HUES6 (cell line): ENCODE measurements around the gene RPL18.

Source experiments
- H3K27ac ChIP-seq: 2 replicates; pipeline ENCODE4 v1.7.0; 2013; ENCODE audit warnings: low read depth, mild to moderate bottlenecking, low read length, inconsistent platforms
- H3K27me3 ChIP-seq: 2 replicates; pipeline ENCODE4 v1.6.1; 2013; ENCODE audit warnings: low read length; ENCODE audit not compliant: control insufficient read depth, insufficient read depth
- H3K36me3 ChIP-seq: 2 replicates; pipeline ENCODE4 v1.6.1; 2013; ENCODE audit warnings: low read length; ENCODE audit not compliant: control insufficient read depth, insufficient read depth
- H3K4me1 ChIP-seq: 2 replicates; pipeline ENCODE4 v1.6.1; 2013; ENCODE audit warnings: low read length; ENCODE audit not compliant: control insufficient read depth, insufficient read depth
- H3K4me3 ChIP-seq: 2 replicates; pipeline ENCODE4 v1.5.1; 2013; ENCODE audit warnings: low read depth, low read length
- H3K9ac ChIP-seq: one replicate; pipeline ENCODE4 v1.6.1; 2013; ENCODE audit warnings: mild to moderate bottlenecking, low read length
- H3K9me3 ChIP-seq: 2 replicates; pipeline ENCODE4 v1.6.1; 2013; ENCODE audit warnings: low read depth, low read length; ENCODE audit not compliant: control insufficient read depth, insufficient read depth

The RPL18 gene

DNA sequence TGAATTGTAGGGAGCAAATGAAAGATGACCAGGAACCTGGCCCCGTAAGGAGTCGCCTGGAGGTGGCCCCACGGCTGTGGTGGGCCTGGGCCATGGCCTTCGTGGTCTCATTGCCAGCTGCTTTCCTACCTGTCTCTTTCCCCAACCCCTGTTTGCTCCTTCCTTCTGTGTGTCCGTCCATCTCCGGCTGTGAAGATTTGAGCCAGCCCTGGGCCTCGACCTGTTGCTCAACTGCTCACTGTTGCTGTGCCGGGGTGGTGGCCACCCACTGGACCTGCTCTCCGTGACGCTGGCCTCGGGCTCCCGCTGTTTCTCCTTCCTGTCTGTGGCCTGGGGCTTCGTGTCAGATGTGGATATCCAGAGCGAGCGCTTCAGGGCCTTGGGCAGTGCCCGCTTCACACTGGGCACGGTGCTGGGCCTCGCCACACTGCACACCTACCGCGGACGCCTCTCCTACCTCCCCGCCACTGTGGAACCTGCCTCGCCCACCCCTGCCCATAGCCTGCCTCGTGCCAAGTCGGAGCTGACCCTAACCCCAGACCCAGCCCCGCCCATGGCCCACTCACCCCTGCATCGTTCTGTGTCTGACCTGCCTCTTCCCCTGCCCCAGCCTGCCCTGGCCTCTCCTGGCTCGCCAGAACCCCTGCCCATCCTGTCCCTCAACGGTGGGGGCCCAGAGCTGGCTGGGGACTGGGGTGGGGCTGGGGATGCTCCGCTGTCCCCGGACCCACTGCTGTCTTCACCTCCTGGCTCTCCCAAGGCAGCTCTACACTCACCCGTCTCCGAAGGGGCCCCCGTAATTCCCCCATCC lies 9.7 kb upstream of the RPL18 start:
- Histone ChIP-seq H3K9me3 (no peaks in the 10 kb centered on the region), H3K9ac (no peak overlapping the region), H3K27me3 (no peaks in the 10 kb centered on the region), H3K4me3 (no peak overlapping the region), H3K27ac (no peak overlapping the region), H3K36me3 (no peaks in the 10 kb centered on the region), H3K4me1 (peaks cover 30% of the 10 kb centered on the region)

DNA sequence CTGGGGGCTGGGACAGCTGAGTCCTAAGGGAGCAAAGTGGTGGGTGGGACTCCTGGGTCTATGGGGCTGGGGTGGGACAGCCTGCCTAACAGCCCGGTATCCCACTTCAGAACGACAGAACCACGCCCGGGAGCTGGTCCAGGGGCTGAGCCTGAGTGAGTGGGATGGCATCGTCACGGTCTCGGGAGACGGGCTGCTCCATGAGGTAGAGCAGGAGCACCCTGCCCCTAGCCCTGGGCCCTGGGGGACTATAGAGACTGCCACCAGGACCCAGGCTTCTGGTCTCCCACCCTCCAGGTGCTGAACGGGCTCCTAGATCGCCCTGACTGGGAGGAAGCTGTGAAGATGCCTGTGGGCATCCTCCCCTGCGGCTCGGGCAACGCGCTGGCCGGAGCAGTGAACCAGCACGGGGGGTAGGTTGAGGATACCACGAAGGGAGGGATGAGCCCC lies 8.9 kb upstream of the RPL18 start:
- Histone ChIP-seq H3K4me3 (no peak overlapping the region), H3K9me3 (no peaks in the 10 kb centered on the region), H3K9ac (no peak overlapping the region), H3K4me1 (peaks cover 28% of the 10 kb centered on the region), H3K27ac (no peak overlapping the region), H3K27me3 (no peaks in the 10 kb centered on the region), H3K36me3 (no peaks in the 10 kb centered on the region)

GRCh38 chr19:48627201-48627864 lies 8.4 kb upstream of the RPL18 start:
- no peaks in the 10 kb centered on the region for H3K9me3 ChIP-seq
- H3K27ac ChIP-seq, result no peak overlapping the region
- no peak overlapping the region for H3K4me3 ChIP-seq
- H3K9ac ChIP-seq, result no peak overlapping the region
- H3K36me3 ChIP-seq, result no peaks in the 10 kb centered on the region
- no peaks in the 10 kb centered on the region for H3K27me3 ChIP-seq
- H3K4me1 ChIP-seq, result peaks cover 23% of the 10 kb centered on the region

DNA sequence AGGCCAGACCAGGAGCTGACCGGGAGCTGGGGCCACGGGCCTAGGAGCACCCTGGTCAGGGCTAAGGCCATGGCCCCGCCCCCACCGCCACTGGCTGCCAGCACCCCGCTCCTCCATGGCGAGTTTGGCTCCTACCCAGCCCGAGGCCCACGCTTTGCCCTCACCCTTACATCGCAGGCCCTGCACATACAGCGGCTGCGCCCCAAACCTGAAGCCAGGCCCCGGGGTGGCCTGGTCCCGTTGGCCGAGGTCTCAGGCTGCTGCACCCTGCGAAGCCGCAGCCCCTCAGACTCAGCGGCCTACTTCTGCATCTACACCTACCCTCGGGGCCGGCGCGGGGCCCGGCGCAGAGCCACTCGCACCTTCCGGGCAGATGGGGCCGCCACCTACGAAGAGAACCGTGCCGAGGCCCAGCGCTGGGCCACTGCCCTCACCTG lies 6.9 kb upstream of the RPL18 start:
- H3K9ac ChIP-seq, result no peak overlapping the region
- no peaks in the 10 kb centered on the region for H3K9me3 ChIP-seq
- H3K4me3 ChIP-seq, result no peak overlapping the region
- H3K27ac ChIP-seq, result no peak overlapping the region
- H3K27me3 ChIP-seq, result no peaks in the 10 kb centered on the region
- no peaks in the 10 kb centered on the region for H3K36me3 ChIP-seq
- H3K4me1 ChIP-seq, result peaks cover 18% of the 10 kb centered on the region

GRCh38 chr19:48624791-48625723 lies 6.1 kb upstream of the RPL18 start:
- Histone ChIP-seq H3K27me3 (no peaks in the 10 kb centered on the region), H3K4me1 (peaks cover 17% of the 10 kb centered on the region), H3K4me3 (peak overlapping the region; percentile 85), H3K27ac (no peak overlapping the region), H3K9me3 (no peaks in the 10 kb centered on the region), H3K36me3 (no peaks in the 10 kb centered on the region), H3K9ac (peak overlapping the region; percentile 69)

- H3K4me3 ChIP-seq, result peak overlapping the region; percentile 85
- H3K36me3 ChIP-seq, result no peaks in the 10 kb centered on the region
- H3K9ac ChIP-seq, result peak overlapping the region; percentile 69
- H3K9me3 ChIP-seq, result no peaks in the 10 kb centered on the region
- peaks cover 14% of the 10 kb centered on the region for H3K4me1 ChIP-seq
- no peak overlapping the region; the same call in 1 of the 2 replicates for H3K27ac ChIP-seq
- H3K27me3 ChIP-seq, result no peaks in the 10 kb centered on the region
Observed at GRCh38 chr19:48624067-48624594, 5.2 kb upstream of the RPL18 start.

- H3K4me1 ChIP-seq, result peaks cover 14% of the 10 kb centered on the region
- peak overlapping the region; percentile 46 for H3K4me3 ChIP-seq
- H3K9ac ChIP-seq, result peak overlapping the region; percentile 53
- no peak overlapping the region for H3K27ac ChIP-seq
- H3K36me3 ChIP-seq, result no peaks in the 10 kb centered on the region
- H3K9me3 ChIP-seq, result no peaks in the 10 kb centered on the region
- no peaks in the 10 kb centered on the region for H3K27me3 ChIP-seq
Observed at GRCh38 chr19:48623556-48624066, 4.6 kb upstream of the RPL18 start.

- Histone ChIP-seq H3K9me3 (no peaks in the 10 kb centered on the region), H3K4me1 (peaks cover 38% of the 10 kb centered on the region), H3K4me3 (peak overlapping the region; percentile 91), H3K36me3 (peaks cover 33% of the 10 kb centered on the region), H3K9ac (peak overlapping the region; percentile 49), H3K27me3 (no peaks in the 10 kb centered on the region), H3K27ac (no peak overlapping the region)
Observed at GRCh38 chr19:48619692-48620585, 961 bp upstream of the RPL18 start.

DNA sequence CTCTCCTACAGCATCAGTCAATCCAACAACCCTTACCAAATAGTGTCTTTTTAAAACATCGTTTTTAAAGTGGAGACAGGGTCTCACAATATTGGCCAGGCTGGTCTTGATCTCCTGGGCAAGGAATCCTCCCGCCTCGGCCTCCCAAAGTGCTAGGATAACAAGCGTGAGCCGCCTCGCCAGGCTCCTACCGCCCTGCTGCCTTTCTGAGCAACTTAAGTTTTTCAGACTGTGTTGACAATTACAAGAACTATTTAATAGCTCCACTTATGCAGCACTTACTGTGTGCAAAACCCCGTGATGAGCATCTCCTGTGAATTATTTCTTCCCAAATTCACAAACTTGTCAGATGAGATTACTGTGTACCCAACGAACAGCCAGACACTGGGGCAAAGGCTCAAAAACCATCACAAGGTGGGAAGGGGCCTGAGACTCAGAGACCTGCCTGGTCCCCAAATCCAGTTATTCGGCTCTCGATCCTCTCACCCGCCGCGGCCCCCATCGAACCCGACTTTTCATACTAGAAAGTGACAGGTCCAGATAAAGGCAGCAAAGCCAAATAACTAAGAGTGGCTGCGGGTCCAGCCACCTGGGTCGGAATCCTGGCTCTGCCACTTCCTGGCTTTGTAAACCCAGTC lies 581 bp downstream of the RPL18 start:
- Histone ChIP-seq H3K9me3 (no peaks in the 10 kb centered on the region), H3K36me3 (peaks cover 36% of the 10 kb centered on the region), H3K9ac (peak overlapping the region; percentile 95), H3K4me1 (peaks cover 46% of the 10 kb centered on the region), H3K27me3 (no peaks in the 10 kb centered on the region), H3K4me3 (peak overlapping the region; percentile 91), H3K27ac (peak overlapping the region; percentile 82)
